ENCODE results near the gene ADAR. TPM values are rescaled to one million over a fixed set of nuclear protein-coding genes. Genes with fewer than 3 reads are reported as not detected.
A peak's percentile ranks its signal among the peaks of the same experiment; 100 is the strongest.

The ADAR gene
- total RNA-seq, 8 experiments from 2014 or later = 56.8 to 127 (median 96.1) TPM

DNA sequence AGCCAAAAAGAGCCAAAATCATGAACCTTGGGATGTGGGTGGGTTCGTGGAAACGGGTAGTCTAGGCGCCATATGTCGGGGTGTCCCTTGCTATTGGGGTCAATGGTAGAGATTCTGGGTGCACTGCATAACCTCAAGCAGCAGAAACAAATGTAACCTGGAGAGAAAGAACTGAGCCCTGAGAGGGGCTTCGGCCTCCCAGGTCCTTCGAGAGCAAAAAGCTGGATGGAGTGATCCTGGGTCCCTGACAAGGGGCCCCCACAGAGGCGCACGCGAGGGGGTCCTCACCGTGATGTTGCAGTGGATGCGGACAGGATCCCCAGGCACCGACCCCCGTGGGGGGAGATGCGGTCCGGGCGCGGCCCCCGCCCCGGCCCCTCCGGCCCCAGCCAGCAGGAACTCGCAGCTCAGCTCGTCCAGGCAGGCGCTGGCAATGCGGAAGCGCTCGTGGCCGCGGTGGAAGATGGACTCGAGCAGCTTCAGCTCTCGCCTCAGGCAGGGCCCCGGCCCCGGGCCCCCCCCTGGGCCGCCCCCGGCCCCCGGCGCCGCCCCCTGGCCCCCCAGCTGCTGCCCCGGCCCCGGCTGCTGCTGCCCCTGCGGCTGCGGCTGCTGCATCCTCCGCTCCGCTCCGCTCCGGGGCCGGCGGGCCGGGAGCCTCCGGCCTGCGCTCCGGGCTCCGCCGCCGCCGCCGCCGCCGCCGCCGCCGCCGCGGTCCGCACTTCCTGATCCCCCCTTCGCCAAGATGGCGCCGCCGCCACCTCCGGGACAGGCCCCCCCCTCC, 49.9 kb downstream of the ADAR start, which contains the start of gene UBE2Q1:
UBE2Q1 (minus strand) TSS at position 724 of the 781 bp plus-strand sequence; CDS start at position 615, 109 bp downstream.
- 0 to 11% (median 3%) methylated on average over 2 to 11 of the region's 69 CpGs; no CpG with 5 or more reads in 5 of the 10 experiments for WGBS, 10 experiments
- H3K27ac ChIP-seq = peak within 1 kb of the TSS; percentile 87 to 90

DNA sequence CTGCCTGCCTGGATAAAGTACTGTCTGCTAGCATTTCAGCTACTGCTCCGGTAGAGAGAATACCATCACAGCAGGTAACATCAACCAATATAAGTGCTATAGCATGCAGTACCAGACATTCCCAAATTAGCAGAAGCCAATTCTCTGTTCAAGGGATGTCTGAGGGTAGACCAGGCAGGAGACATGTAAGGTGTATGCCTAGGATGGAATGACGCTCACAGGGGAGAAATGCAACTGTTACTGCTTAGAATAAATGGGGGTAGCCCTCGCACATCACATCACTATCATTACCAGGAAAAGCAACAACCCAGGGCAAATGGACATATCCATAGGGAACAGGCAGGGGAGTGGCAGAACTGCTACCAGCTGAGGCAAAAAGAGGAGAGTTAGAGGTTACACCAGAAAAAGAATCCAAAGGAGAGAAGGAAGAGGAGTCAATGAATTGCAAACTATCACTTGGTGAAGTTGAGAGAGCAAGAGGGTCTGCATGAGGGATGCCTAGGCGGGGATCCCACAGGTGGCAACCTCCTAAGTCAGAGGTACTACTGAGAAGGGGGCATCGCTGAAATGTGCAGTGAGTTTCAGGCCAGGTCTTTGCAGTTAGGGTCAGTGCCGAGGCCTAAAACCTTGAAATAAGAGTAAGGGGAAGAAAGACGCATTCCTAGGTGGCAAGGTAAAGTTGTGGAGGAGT, 50.6 kb downstream of the ADAR start:
- Histone ChIP-seq H3K4me1 (replicated peaks in 1 of 2) (peaks cover 13 to 14% of the 10 kb centered on the region in 2 donors), H3K4me3 (peak overlapping the region; percentile 51 to 83 (median 77)), H3K27ac (no peak overlapping the region)
- no peak for ATAC-seq (replicated peaks in 6 of 8)
- in situ Hi-C loops (cut with MboI; ENCODE audit: low pct_unique_long_range_greater_than_20kb in 2 of 9, low sequenced_read_pairs in 9 of 9, unreplicated experiment in 9 of 9) = loop anchor here in 3 of 9 experiments (25.0 kb wide), 1 partner anchor 505 kb away; the partner anchor contains the start of genes ADAM15 (in 3 of the 3) and EFNA4 (in 3 of the 3)
- WGBS, 10 experiments = 0 to 15% (median 6%) methylated on average over 2 to 7 of the region's 7 CpGs

More for the DNA sequence above, 49.9 kb downstream of the ADAR start, which contains the start of gene UBE2Q1:
- in situ Hi-C loops (cut with MboI; ENCODE audit: low pct_unique_long_range_greater_than_20kb in 2 of 9, low sequenced_read_pairs in 9 of 9, unreplicated experiment in 9 of 9) = loop anchor here in 3 of 9 experiments (25.0 kb wide), 1 partner anchor 504 kb away; the partner anchor contains the start of genes ADAM15 (in 3 of the 3) and EFNA4 (in 3 of the 3)
- ATAC-seq (replicated peaks in 6 of 8) = peak; percentile 1 to 17 (median 5)
- peaks cover 13 to 14% of the 10 kb centered on the region in 2 donors for H3K4me1 ChIP-seq (replicated peaks in 1 of 2)
- peak within 1 kb of the TSS; percentile 51 to 83 (median 77) for H3K4me3 ChIP-seq

DNA sequence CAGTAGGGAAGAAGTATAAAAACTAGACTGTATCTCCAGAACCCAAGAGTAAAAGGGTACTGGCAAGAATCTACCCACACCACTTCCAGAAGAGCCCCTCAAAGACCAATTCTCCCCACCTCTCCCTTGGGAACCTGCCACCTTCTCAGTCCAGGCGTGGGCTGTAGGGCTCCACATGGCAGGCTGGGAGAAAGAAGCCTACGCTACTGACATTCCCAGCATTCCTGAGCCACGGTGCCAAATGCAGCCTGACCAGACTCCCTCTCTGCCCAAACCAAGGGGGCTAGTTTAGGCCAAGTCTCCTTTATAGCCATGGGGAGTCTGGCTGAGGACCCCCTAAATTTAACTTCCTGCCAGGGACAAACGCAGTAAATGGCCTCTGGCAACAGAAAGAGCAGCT, 51.6 kb downstream of the ADAR start:
- 11 to 57% (median 24%) methylated on average over 1 to 4 of the region's 4 CpGs; no CpG with 5 or more reads in 1 of the 10 experiments for WGBS, 10 experiments
- peak overlapping the region in 4 of 5 donors; percentile 63 to 83 (median 78) for H3K4me3 ChIP-seq
- H3K27ac ChIP-seq = no peak overlapping the region
- ATAC-seq (replicated peaks in 6 of 8) = no peak
- peaks cover 13 to 14% of the 10 kb centered on the region in 2 donors for H3K4me1 ChIP-seq (replicated peaks in 1 of 2)
- in situ Hi-C loops (cut with MboI; ENCODE audit: low pct_unique_long_range_greater_than_20kb in 2 of 9, low sequenced_read_pairs in 9 of 9, unreplicated experiment in 9 of 9) = loop anchor here in 3 of 9 experiments (25.0 kb wide), 1 partner anchor 506 kb away; the partner anchor contains the start of genes ADAM15 (in 3 of the 3) and EFNA4 (in 3 of the 3)

- peaks cover 10 to 12% of the 10 kb centered on the region in 2 donors for H3K4me1 ChIP-seq (replicated peaks in 1 of 2)
- no peak overlapping the region for H3K27ac ChIP-seq
- no peak overlapping the region for H3K4me3 ChIP-seq
- ATAC-seq (replicated peaks in 6 of 8) = peak in 3 of 8 experiments; percentile 1 to 72 (median 58)
- in situ Hi-C loops (cut with MboI; ENCODE audit: low pct_unique_long_range_greater_than_20kb in 2 of 9, low sequenced_read_pairs in 9 of 9, unreplicated experiment in 9 of 9) = loop anchor here in 3 of 9 experiments (25.0 kb wide), 1 partner anchor 509 kb away; the partner anchor contains the start of genes ADAM15 (in 3 of the 3) and EFNA4 (in 3 of the 3)
- 14 to 97% (median 81%) methylated on average over 2 to 12 of the region's 12 CpGs; no CpG with 5 or more reads in 1 of the 10 experiments for WGBS, 10 experiments
These were observed 54.6 kb downstream of the ADAR start for GRCh38 chr1:154553056-154554030.

- 89 to 100% (median 96%) methylated on average over 2 to 5 of the region's 6 CpGs; no CpG with 5 or more reads in 4 of the 10 experiments for WGBS, 10 experiments
- H3K4me1 ChIP-seq (replicated peaks in 1 of 2) = peaks cover 14 to 15% of the 10 kb centered on the region in 2 donors
- in situ Hi-C loops (cut with MboI; ENCODE audit: low pct_unique_long_range_greater_than_20kb in 2 of 9, low sequenced_read_pairs in 9 of 9, unreplicated experiment in 9 of 9) = loop anchor here in 3 of 9 experiments (25.0 kb wide), 1 partner anchor 510 kb away; the partner anchor contains the start of genes ADAM15 (in 3 of the 3) and EFNA4 (in 3 of the 3)
- no peak overlapping the region for H3K4me3 ChIP-seq
- no peak overlapping the region for H3K27ac ChIP-seq
- no peak for ATAC-seq (replicated peaks in 6 of 8)
These were observed 56.0 kb downstream of the ADAR start for GRCh38 chr1:154552036-154552435.

DNA sequence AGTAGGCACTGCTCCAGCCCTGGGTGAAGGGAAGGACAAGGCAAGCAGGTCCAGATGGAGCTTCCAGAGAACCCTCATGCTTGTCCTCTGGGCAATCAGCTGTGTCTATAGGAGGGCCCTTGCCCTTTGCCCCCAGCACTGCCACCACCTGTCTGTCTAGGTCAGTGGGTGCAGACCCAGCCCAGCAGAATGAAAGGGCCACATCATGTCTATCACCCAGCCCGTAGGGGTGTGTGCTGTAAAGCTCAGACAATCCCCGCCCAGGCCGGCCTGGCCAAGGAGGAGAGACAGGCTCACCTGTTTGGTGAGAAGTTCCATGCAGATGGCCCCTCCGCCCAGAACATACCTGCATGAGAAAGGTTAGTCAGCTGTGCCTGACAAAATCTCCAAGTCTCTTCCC, 56.5 kb downstream of the ADAR start:
- H3K4me1 ChIP-seq (replicated peaks in 1 of 2) = peaks cover 12 to 15% of the 10 kb centered on the region in 2 donors
- no peak overlapping the region for H3K4me3 ChIP-seq
- in situ Hi-C loops (cut with MboI; ENCODE audit: low pct_unique_long_range_greater_than_20kb in 2 of 9, low sequenced_read_pairs in 9 of 9, unreplicated experiment in 9 of 9) = loop anchor here in 3 of 9 experiments (25.0 kb wide), 1 partner anchor 511 kb away; the partner anchor contains the start of genes ADAM15 (in 3 of the 3) and EFNA4 (in 3 of the 3)
- 87 to 100% (median 96%) methylated on average over 1 to 4 of the region's 4 CpGs; no CpG with 5 or more reads in 6 of the 10 experiments for WGBS, 10 experiments
- no peak for ATAC-seq (replicated peaks in 6 of 8)
- no peak overlapping the region for H3K27ac ChIP-seq

DNA sequence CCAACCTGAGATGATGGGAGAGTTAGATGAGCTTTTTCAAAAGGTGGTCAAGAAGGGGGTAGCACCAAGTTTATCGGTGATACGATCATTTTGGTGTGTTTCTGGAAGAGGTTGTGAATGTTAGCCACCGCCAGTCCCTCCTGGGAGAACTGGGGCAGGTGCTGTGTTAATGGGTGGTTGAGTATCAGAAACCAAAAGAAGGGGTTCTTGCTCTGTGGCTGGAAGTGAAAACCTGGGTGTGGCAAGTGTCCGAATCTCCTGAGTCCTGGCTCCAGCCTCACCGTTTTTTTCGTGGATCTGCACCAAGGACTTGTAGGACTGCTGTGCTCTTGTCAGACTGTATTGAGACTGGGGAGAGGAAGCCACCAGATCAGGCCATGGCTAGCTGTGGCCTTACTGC, 57.3 kb downstream of the ADAR start:
- no peak overlapping the region for H3K27ac ChIP-seq
- H3K4me3 ChIP-seq = no peak overlapping the region
- ATAC-seq (replicated peaks in 6 of 8) = no peak
- WGBS, 10 experiments = 67 to 93% (median 77%) methylated on average over 2 to 6 of the region's 6 CpGs; no CpG with 5 or more reads in 3 of the 10 experiments
- H3K4me1 ChIP-seq (replicated peaks in 1 of 2) = peaks cover 8 to 12% of the 10 kb centered on the region in 2 donors
- in situ Hi-C loops (cut with MboI; ENCODE audit: low pct_unique_long_range_greater_than_20kb in 2 of 9, low sequenced_read_pairs in 9 of 9, unreplicated experiment in 9 of 9) = loop anchor here in 3 of 9 experiments (25.0 kb wide), 1 partner anchor 512 kb away; the partner anchor contains the start of genes ADAM15 (in 3 of the 3) and EFNA4 (in 3 of the 3)

DNA sequence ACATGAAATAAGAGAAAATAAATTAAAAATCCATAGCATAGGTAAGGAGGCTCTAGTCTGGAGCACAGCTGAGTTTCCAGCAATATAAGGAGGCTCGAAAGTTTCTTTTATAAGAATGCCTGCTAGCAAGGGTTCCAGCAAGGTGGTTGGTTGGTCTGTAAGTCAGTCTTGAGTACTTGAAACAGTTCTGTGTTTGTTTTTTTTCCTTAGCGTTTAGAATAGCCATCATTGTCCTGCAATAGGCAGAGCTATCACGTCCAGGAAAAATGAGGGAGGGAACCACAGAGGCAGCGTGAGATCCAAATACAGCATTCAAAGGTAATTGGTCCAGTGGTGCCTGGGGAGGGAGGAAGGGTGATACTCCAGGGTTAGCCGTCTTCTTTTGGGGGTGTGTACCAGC, 57.9 kb downstream of the ADAR start:
- Histone ChIP-seq H3K4me3 (no peak overlapping the region), H3K27ac (no peak overlapping the region), H3K4me1 (replicated peaks in 1 of 2) (peaks cover 8 to 12% of the 10 kb centered on the region in 2 donors)
- WGBS, 10 experiments = 46 to 97% (median 80%) methylated on average over 1 to 5 of the region's 5 CpGs; no CpG with 5 or more reads in 2 of the 10 experiments
- in situ Hi-C loops (cut with MboI; ENCODE audit: low pct_unique_long_range_greater_than_20kb in 2 of 9, low sequenced_read_pairs in 9 of 9, unreplicated experiment in 9 of 9) = loop anchor here in 3 of 9 experiments (25.0 kb wide), 1 partner anchor 512 kb away; the partner anchor contains the start of genes ADAM15 (in 3 of the 3) and EFNA4 (in 3 of the 3)
- no peak for ATAC-seq (replicated peaks in 6 of 8)

DNA sequence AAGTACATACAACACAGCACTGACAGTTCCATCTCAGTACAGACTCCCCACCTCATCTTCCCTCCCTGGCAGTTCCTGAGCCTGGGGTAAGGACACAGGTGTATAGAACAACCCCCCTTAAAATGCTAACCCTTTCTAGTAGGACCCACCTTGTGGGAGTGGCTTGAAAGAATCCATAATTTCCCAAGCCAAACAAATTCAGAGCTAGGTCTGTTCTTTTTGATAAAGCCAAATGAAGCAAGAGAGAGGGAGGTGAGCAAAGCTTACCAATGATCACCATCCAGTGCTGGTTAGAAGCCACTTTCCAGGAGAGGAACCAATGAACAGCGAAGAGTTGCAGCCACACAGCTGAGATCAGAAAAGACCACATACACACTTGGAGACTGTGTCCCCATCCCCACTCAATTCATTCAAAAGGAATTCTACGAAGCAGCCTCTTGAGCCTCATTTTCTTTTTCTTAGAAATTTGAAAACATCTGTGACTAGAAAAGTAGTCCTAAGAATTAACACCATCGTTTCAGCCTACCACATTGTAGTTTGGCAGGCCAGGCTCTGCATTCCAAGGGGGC, 58.7 kb downstream of the ADAR start:
- Histone ChIP-seq H3K27ac (no peak overlapping the region), H3K4me3 (no peak overlapping the region), H3K4me1 (replicated peaks in 1 of 2) (peaks cover 8 to 12% of the 10 kb centered on the region in 2 donors)
- in situ Hi-C loops (cut with MboI; ENCODE audit: low pct_unique_long_range_greater_than_20kb in 2 of 9, low sequenced_read_pairs in 9 of 9, unreplicated experiment in 9 of 9) = no loop called here
- ATAC-seq (replicated peaks in 6 of 8) = no peak
- WGBS, 10 experiments = 88 to 100% (median 100%) methylated on average over 1 to 3 of the region's 3 CpGs; no CpG with 5 or more reads in 3 of the 10 experiments

DNA sequence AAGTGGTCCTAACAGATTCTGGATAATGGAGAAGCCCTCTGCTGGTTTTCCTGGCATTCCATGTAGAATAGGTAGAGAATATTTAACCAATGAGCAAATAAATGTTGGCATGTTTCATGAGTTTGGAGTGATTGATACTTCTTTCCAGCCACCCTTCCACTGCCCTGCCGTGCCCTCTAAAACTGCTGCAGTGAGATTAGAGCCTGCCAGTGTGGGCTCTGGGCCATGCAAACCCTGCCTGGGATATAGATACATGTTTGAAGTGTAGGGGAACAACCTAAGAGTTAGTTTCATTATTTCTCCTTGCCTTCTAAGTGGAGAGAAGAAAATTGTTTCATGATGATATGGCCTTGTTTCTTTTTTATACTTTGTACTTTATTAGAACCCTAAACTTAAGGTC, 60.0 kb downstream of the ADAR start:
- ATAC-seq (replicated peaks in 6 of 8) = no peak
- Histone ChIP-seq H3K27ac (no peak overlapping the region), H3K4me1 (replicated peaks in 1 of 2) (peaks cover 8 to 12% of the 10 kb centered on the region in 2 donors), H3K4me3 (no peak overlapping the region)
- in situ Hi-C loops (cut with MboI; ENCODE audit: low pct_unique_long_range_greater_than_20kb in 2 of 9, low sequenced_read_pairs in 9 of 9, unreplicated experiment in 9 of 9) = no loop called here
- WGBS, 10 experiments = 0 to 79% (median 45%) methylated on average over 1 of the region's 1 CpG; no CpG with 5 or more reads in 2 of the 10 experiments

- ATAC-seq (replicated peaks in 6 of 8) = peak in 5 of 8 experiments; percentile 28 to 64 (median 50)
- in situ Hi-C loops (cut with MboI; ENCODE audit: low pct_unique_long_range_greater_than_20kb in 2 of 9, low sequenced_read_pairs in 9 of 9, unreplicated experiment in 9 of 9) = no loop called here
These were observed 60.8 kb downstream of the ADAR start for GRCh38 chr1:154547105-154547732.

More at GRCh38 chr1:154547105-154547732, 60.8 kb downstream of the ADAR start:
- WGBS, 10 experiments = 40 to 100% (median 68%) methylated on average over 1 to 10 of the region's 11 CpGs; no CpG with 5 or more reads in 2 of the 10 experiments
- Histone ChIP-seq H3K4me1 (replicated peaks in 1 of 2) (peaks cover 8 to 12% of the 10 kb centered on the region in 2 donors), H3K4me3 (no peak overlapping the region), H3K27ac (peak overlapping the region in 1 of 2 donors; percentile 31)
